Common myeloid progenitor, CD34-positive (primary cell): ENCODE results near the gene CPSF3.

Experiments
- CTCF ChIA-PET: fragments of 350-600 bp; sonication (Branson Sonifier 250); formaldehyde crosslinking; loops from one replicate; lab custom pipeline; 2021; ENCODE audit warnings: antibody characterized with exemption; lab: Charles Lee
- POLR2A ChIA-PET: fragments of 350-600 bp; sonication (Branson Sonifier 250); formaldehyde crosslinking; loops from one replicate; lab custom pipeline; 2021; ENCODE audit warnings: antibody characterized with exemption; lab: Charles Lee
- DNase-seq, 3 donors: peaks; one replicate each; pipeline versions ENCODE4 v3.0.0 to v3.0.0-alpha.2; 2013
- H3K27ac ChIP-seq, 2 experiments: 1 replicate in 1 of 2; 2 replicates in 1 of 2; pipeline ENCODE4 v1.7.0; 2013; ENCODE audit warnings: inconsistent platforms in 2 of 2, low read length in 2 of 2, mild to moderate bottlenecking in 2 of 2, low read depth in 1 of 2, moderate library complexity in 1 of 2; ENCODE audit not compliant: severe bottlenecking in 2 of 2, insufficient read depth in 1 of 2, poor library complexity in 1 of 2
- H3K27me3 ChIP-seq, 5 experiments: replicated peaks in 2 of 5; 1 replicate in 3 of 5; 2 replicates in 2 of 5; pipeline versions ENCODE4 v1.6.1 to v1.7.0; 2013; ENCODE audit warnings: low read length in 4 of 5, mild to moderate bottlenecking in 2 of 5, moderate library complexity in 2 of 5, inconsistent platforms in 1 of 5; ENCODE audit not compliant: insufficient read depth in 5 of 5, control insufficient read depth in 4 of 5
- H3K36me3 ChIP-seq, 4 experiments: 1 replicate in 2 of 4; 2 replicates in 2 of 4; pipeline versions ENCODE4 v1.6.1 to v1.7.0; 2013; ENCODE audit warnings: low read length in 3 of 4, control low read depth in 1 of 4, mild to moderate bottlenecking in 1 of 4; ENCODE audit not compliant: control insufficient read depth in 4 of 4, insufficient read depth in 4 of 4
- H3K4me1 ChIP-seq, 4 experiments: 1 replicate in 3 of 4; 2 replicates in 1 of 4; pipeline versions ENCODE4 v1.6.1 to v1.7.1; 2013; ENCODE audit warnings: low read length in 3 of 4, mild to moderate bottlenecking in 3 of 4, control low read depth in 1 of 4, inconsistent platforms in 1 of 4, moderate library complexity in 1 of 4; ENCODE audit not compliant: control insufficient read depth in 4 of 4, insufficient read depth in 4 of 4; ENCODE audit errors: control extremely low read depth in 1 of 4
- H3K4me3 ChIP-seq, 7 experiments: 1 replicate in 4 of 7; 2 replicates in 3 of 7; pipeline versions ENCODE4 v1.5.1 to v1.7.0; 2013; ENCODE audit warnings: mild to moderate bottlenecking in 7 of 7, low read length in 6 of 7, moderate library complexity in 6 of 7, inconsistent platforms in 2 of 7, low read depth in 2 of 7, control low read depth in 1 of 7; ENCODE audit not compliant: insufficient read depth in 4 of 7, control insufficient read depth in 1 of 7; ENCODE audit errors: extremely low read depth in 1 of 7
- H3K9me3 ChIP-seq, 5 experiments: 1 replicate in 4 of 5; 2 replicates in 1 of 5; pipeline versions ENCODE4 v1.6.1 to v1.7.1; 2013; ENCODE audit warnings: low read length in 4 of 5, mild to moderate bottlenecking in 2 of 5, inconsistent platforms in 1 of 5, low read depth in 1 of 5, moderate library complexity in 1 of 5; ENCODE audit not compliant: control insufficient read depth in 4 of 5, insufficient read depth in 2 of 5; ENCODE audit errors: control extremely low read depth in 1 of 5
- WGBS: methylation state at CpG from one replicate; pipeline ENCODE4 v1.1.5; 2013; ENCODE audit not compliant: insufficient coverage; 5-methylcytosine and 5-hydroxymethylcytosine counted together

CPSF3 gene

GRCh38 chr2:9439536-9439935 is 16.1 kb downstream of the CPSF3 start:
- ChIA-PET CTCF (interaction anchor here (1.5 kb wide), 1 partner anchor 10 kb away, joined by 3 read pairs; no protein-coding TSS in a partner anchor), POLR2A (no interaction called here)
- no peak for DNase-seq
- Histone ChIP-seq H3K36me3 (peaks cover 26 to 82% (median 47%) of the 10 kb centered on the region in 4 experiments), H3K9me3 (peaks cover 0 to 2% (median 0%) of the 10 kb centered on the region in 5 experiments), H3K4me3 (no peak overlapping the region), H3K27me3 (no peaks in the 10 kb centered on the region), H3K27ac (no peak overlapping the region), H3K4me1 (no peaks in the 10 kb centered on the region)
- no CpG with 5 or more reads among the region's 1 CpG for WGBS

- Histone ChIP-seq H3K4me1 (no peaks in the 10 kb centered on the region), H3K27ac (no peak overlapping the region), H3K27me3 (no peaks in the 10 kb centered on the region), H3K4me3 (no peak overlapping the region), H3K36me3 (peaks cover 28 to 79% (median 46%) of the 10 kb centered on the region in 4 experiments), H3K9me3 (peaks cover 0 to 2% (median 0%) of the 10 kb centered on the region in 5 experiments)
- POLR2A ChIA-PET = no interaction called here
- DNase-seq = no peak
- CTCF ChIA-PET = no interaction called here
- WGBS = no CpG with 5 or more reads among the region's 1 CpG
These were observed 16.7 kb downstream of the CPSF3 start for GRCh38 chr2:9440058-9440727.

- WGBS = 100% methylated on average over 3 of the region's 3 CpGs
- Histone ChIP-seq H3K36me3 (peaks cover 36 to 79% (median 49%) of the 10 kb centered on the region in 4 experiments), H3K27ac (no peak overlapping the region), H3K4me1 (no peaks in the 10 kb centered on the region), H3K4me3 (no peak overlapping the region), H3K27me3 (no peaks in the 10 kb centered on the region), H3K9me3 (peaks cover 0 to 2% (median 0%) of the 10 kb centered on the region in 5 experiments)
- CTCF ChIA-PET = interaction anchor here (1.1 kb wide), 1 partner anchor 298 kb away, joined by 3 read pairs; no protein-coding TSS in a partner anchor
- POLR2A ChIA-PET = no interaction called here
- DNase-seq = no peak
These were observed 18.1 kb downstream of the CPSF3 start for GRCh38 chr2:9441556-9441955.

GRCh38 chr2:9443526-9443925 is 20.1 kb downstream of the CPSF3 start:
- ChIA-PET POLR2A (no interaction called here), CTCF (no interaction called here)
- WGBS = 94% methylated on average over 5 of the region's 5 CpGs
- no peaks in the 10 kb centered on the region for H3K9me3 ChIP-seq
- H3K36me3 ChIP-seq = peaks cover 29 to 79% (median 43%) of the 10 kb centered on the region in 4 experiments
- no peaks in the 10 kb centered on the region for H3K4me1 ChIP-seq
- no peaks in the 10 kb centered on the region for H3K27me3 ChIP-seq
- no peak for DNase-seq
- H3K27ac ChIP-seq = no peak overlapping the region
- H3K4me3 ChIP-seq = no peak overlapping the region

GRCh38 chr2:9445089-9445488 is 21.6 kb downstream of the CPSF3 start:
- H3K27me3 ChIP-seq = no peaks in the 10 kb centered on the region
- H3K27ac ChIP-seq = no peak overlapping the region
- WGBS = 89% methylated on average over 5 of the region's 7 CpGs
- H3K4me3 ChIP-seq = no peak overlapping the region
- peaks cover 20 to 82% (median 45%) of the 10 kb centered on the region in 4 experiments for H3K36me3 ChIP-seq
- H3K9me3 ChIP-seq = no peaks in the 10 kb centered on the region
- CTCF ChIA-PET = no interaction called here
- POLR2A ChIA-PET = no interaction called here
- no peaks in the 10 kb centered on the region for H3K4me1 ChIP-seq
- DNase-seq = no peak

GRCh38 chr2:9451231-9451630 is 27.8 kb downstream of the CPSF3 start:
- Histone ChIP-seq H3K4me3 (no peak overlapping the region), H3K4me1 (no peaks in the 10 kb centered on the region), H3K27me3 (no peaks in the 10 kb centered on the region), H3K9me3 (no peaks in the 10 kb centered on the region), H3K27ac (no peak overlapping the region), H3K36me3 (peaks cover 12 to 68% (median 41%) of the 10 kb centered on the region in 4 experiments)
- DNase-seq = no peak
- ChIA-PET CTCF (no interaction called here), POLR2A (interaction anchor here (0.6 kb wide), 1 partner anchor 108 kb away, joined by 3 read pairs; no protein-coding TSS in a partner anchor)
- WGBS = 100% methylated on average over 1 of the region's 1 CpG

- H3K27me3 ChIP-seq = no peaks in the 10 kb centered on the region
- ChIA-PET POLR2A (no interaction called here), CTCF (no interaction called here)
- H3K27ac ChIP-seq = no peak overlapping the region
- H3K9me3 ChIP-seq = no peaks in the 10 kb centered on the region
- peaks cover 9 to 48% (median 25%) of the 10 kb centered on the region in 4 experiments for H3K36me3 ChIP-seq
- DNase-seq = no peak
- 100% methylated on average over 1 of the region's 3 CpGs for WGBS
- H3K4me1 ChIP-seq = no peaks in the 10 kb centered on the region
- no peak overlapping the region for H3K4me3 ChIP-seq
These were observed 37.1 kb downstream of the CPSF3 start for GRCh38 chr2:9460441-9461017.
